ENCODE measurements around the gene ADGRF3.

DNA sequence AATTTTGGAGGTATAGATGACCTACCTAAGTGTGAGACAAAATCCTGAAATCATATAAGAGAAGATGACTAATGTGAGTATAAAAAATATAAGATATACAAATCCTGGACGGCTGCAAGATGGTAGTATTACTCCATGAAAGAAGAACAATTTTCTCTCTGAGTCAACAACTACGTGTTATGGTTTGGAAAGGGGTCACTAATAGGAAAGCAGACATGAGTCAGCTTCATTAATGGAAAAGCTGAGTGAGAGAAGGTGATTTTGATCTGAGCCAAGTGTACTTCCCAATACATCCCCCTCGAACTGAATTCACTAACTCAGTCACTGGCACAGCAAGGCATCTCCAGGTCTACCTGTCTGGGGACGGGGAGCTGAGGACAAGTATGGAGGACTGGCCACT lies 20.7 kb downstream of the ADGRF3 start:
- TF ChIP-seq CTCF (IDR thresholded peaks at IDR 0.05 in 2 of 3, conservative IDR thresholded peaks at IDR 0.05 in 1 of 3; ENCODE audit: borderline replicate concordance in 1 of 3, insufficient read depth in 1 of 3, low read depth in 2 of 3, low read length in 2 of 3) (no peak), POLR2A (IDR thresholded peaks at IDR 0.05; ENCODE audit: borderline replicate concordance, extremely low read depth, insufficient read depth, insufficient read length) (no peak), JUND (IDR thresholded peaks at IDR 0.05) (no peak), EGR1 (IDR thresholded peaks at IDR 0.05; ENCODE audit: low read depth) (no peak), POLR2AphosphoS5 (IDR thresholded peaks at IDR 0.05; ENCODE audit: low read depth, low read length) (no peak)
